ENCODE measurements around the gene CLDN11.
A peak's percentile ranks its signal among the peaks of the same experiment; 100 is the strongest.

The CLDN11 gene

GRCh38 chr3:170441412-170441811 lies 22.7 kb downstream of the CLDN11 start:
- DNase-seq (ENCODE audit: low read depth) = no peak
- in situ Hi-C loops (cut with HindIII; ENCODE audit: low sequenced_read_pairs) = no loop called here
- no peak overlapping the region for H3K4me3 ChIP-seq (ENCODE audit: low read depth, low read length)

GRCh38 chr3:170442947-170443346 lies 24.3 kb downstream of the CLDN11 start:
- in situ Hi-C loops (cut with HindIII; ENCODE audit: low sequenced_read_pairs) = no loop called here
- no peak for TF ChIP-seq CTCF (IDR thresholded peaks at IDR 0.05; ENCODE audit: low read depth, low read length, missing control alignments)

More at GRCh38 chr3:170441412-170441811, 22.7 kb downstream of the CLDN11 start:
- TF ChIP-seq CTCF (IDR thresholded peaks at IDR 0.05; ENCODE audit: low read depth, low read length, missing control alignments) = no peak

GRCh38 chr3:170443457-170443856 lies 24.8 kb downstream of the CLDN11 start:
- in situ Hi-C loops (cut with HindIII; ENCODE audit: low sequenced_read_pairs) = no loop called here
- DNase-seq (ENCODE audit: low read depth) = no peak
- no peak overlapping the region for H3K4me3 ChIP-seq (ENCODE audit: low read depth, low read length)
- TF ChIP-seq CTCF (IDR thresholded peaks at IDR 0.05; ENCODE audit: low read depth, low read length, missing control alignments) = no peak

More at GRCh38 chr3:170442947-170443346, 24.3 kb downstream of the CLDN11 start:
- no peak overlapping the region for H3K4me3 ChIP-seq (ENCODE audit: low read depth, low read length)
- no peak for DNase-seq (ENCODE audit: low read depth)

- no peak for TF ChIP-seq CTCF (IDR thresholded peaks at IDR 0.05; ENCODE audit: low read depth, low read length, missing control alignments)
- in situ Hi-C loops (cut with HindIII; ENCODE audit: low sequenced_read_pairs) = no loop called here
- no peak for DNase-seq (ENCODE audit: low read depth)
- H3K4me3 ChIP-seq (ENCODE audit: low read depth, low read length) = peak overlapping the region; percentile 6
These were observed 29.9 kb downstream of the CLDN11 start for GRCh38 chr3:170448584-170448983.

- H3K4me3 ChIP-seq (ENCODE audit: low read depth, low read length) = no peak overlapping the region
- no peak for DNase-seq (ENCODE audit: low read depth)
- in situ Hi-C loops (cut with HindIII; ENCODE audit: low sequenced_read_pairs) = no loop called here
- no peak for TF ChIP-seq CTCF (IDR thresholded peaks at IDR 0.05; ENCODE audit: low read depth, low read length, missing control alignments)
These were observed 31.4 kb downstream of the CLDN11 start for GRCh38 chr3:170450039-170450438.

- H3K4me3 ChIP-seq (ENCODE audit: low read depth, low read length) = no peak overlapping the region
- no peak for TF ChIP-seq CTCF (IDR thresholded peaks at IDR 0.05; ENCODE audit: low read depth, low read length, missing control alignments)
- in situ Hi-C loops (cut with HindIII; ENCODE audit: low sequenced_read_pairs) = no loop called here
- DNase-seq (ENCODE audit: low read depth) = no peak
These were observed 35.8 kb downstream of the CLDN11 start for GRCh38 chr3:170454509-170454908.

- no peak overlapping the region for H3K4me3 ChIP-seq (ENCODE audit: low read depth, low read length)
- in situ Hi-C loops (cut with HindIII; ENCODE audit: low sequenced_read_pairs) = no loop called here
- no peak for TF ChIP-seq CTCF (IDR thresholded peaks at IDR 0.05; ENCODE audit: low read depth, low read length, missing control alignments)
- DNase-seq (ENCODE audit: low read depth) = no peak
These were observed 39.6 kb downstream of the CLDN11 start for GRCh38 chr3:170458285-170458684.

Data from astrocyte of the cerebellum (primary cell).